ENCODE data around the gene DHX9. TPM values are rescaled to one million over a fixed set of nuclear protein-coding genes. Genes with fewer than 3 reads are reported as not detected.

Gene DHX9
- total and polyA plus RNA-seq, 9 donors = 102 to 161 (median 129) TPM

- Histone ChIP-seq H3K4me3 (ENCODE audit: low read length) (no peak overlapping the region), H3K4me1 (ENCODE audit: control insufficient read depth, insufficient read depth, low read length) (peaks cover 2% of the 10 kb centered on the region), H3K27ac (ENCODE audit: low read length) (no peak overlapping the region), H3K27me3 (ENCODE audit: control insufficient read depth, insufficient read depth, low read length) (no peaks in the 10 kb centered on the region), H3K36me3 (ENCODE audit: control insufficient read depth, insufficient read depth, low read length) (no peaks in the 10 kb centered on the region), H3K9me3 (replicated peaks; ENCODE audit: control insufficient read depth, low read depth, low read length) (no peaks in the 10 kb centered on the region)
- no peak for DNase-seq
- 100% methylated on average over 2 of the region's 2 CpGs for WGBS (ENCODE audit: insufficient coverage)
Measured at GRCh38 chr1:182834326-182834725, 4.8 kb upstream of the DHX9 start.

GRCh38 chr1:182835806-182836205 lies 3.3 kb upstream of the DHX9 start:
- WGBS (ENCODE audit: insufficient coverage) = 80% methylated on average over 1 of the region's 10 CpGs
- Histone ChIP-seq H3K27ac (ENCODE audit: low read length) (no peak overlapping the region), H3K4me3 (ENCODE audit: low read length) (no peak overlapping the region), H3K27me3 (ENCODE audit: control insufficient read depth, insufficient read depth, low read length) (no peaks in the 10 kb centered on the region), H3K36me3 (ENCODE audit: control insufficient read depth, insufficient read depth, low read length) (no peaks in the 10 kb centered on the region), H3K4me1 (ENCODE audit: control insufficient read depth, insufficient read depth, low read length) (peaks cover 6% of the 10 kb centered on the region), H3K9me3 (replicated peaks; ENCODE audit: control insufficient read depth, low read depth, low read length) (no peaks in the 10 kb centered on the region)
- DNase-seq = no peak

GRCh38 chr1:182841368-182841988 lies 2.3 kb downstream of the DHX9 start:
- no peaks in the 10 kb centered on the region for H3K27me3 ChIP-seq (ENCODE audit: control insufficient read depth, insufficient read depth, low read length)
- peaks cover 12% of the 10 kb centered on the region for H3K4me1 ChIP-seq (ENCODE audit: control insufficient read depth, insufficient read depth, low read length)
- peak; percentile 24 for DNase-seq
- H3K27ac ChIP-seq (ENCODE audit: low read length) = no peak overlapping the region
- 35% methylated on average over 3 of the region's 10 CpGs for WGBS (ENCODE audit: insufficient coverage)
- peaks cover 18% of the 10 kb centered on the region for H3K36me3 ChIP-seq (ENCODE audit: control insufficient read depth, insufficient read depth, low read length)
- H3K9me3 ChIP-seq (replicated peaks; ENCODE audit: control insufficient read depth, low read depth, low read length) = no peaks in the 10 kb centered on the region
- peak overlapping the region; percentile 5 for H3K4me3 ChIP-seq (ENCODE audit: low read length)

- Histone ChIP-seq H3K9me3 (replicated peaks; ENCODE audit: control insufficient read depth, low read depth, low read length) (no peaks in the 10 kb centered on the region), H3K36me3 (ENCODE audit: control insufficient read depth, insufficient read depth, low read length) (peaks cover 19% of the 10 kb centered on the region), H3K27ac (ENCODE audit: low read length) (no peak overlapping the region), H3K4me3 (ENCODE audit: low read length) (no peak overlapping the region), H3K27me3 (ENCODE audit: control insufficient read depth, insufficient read depth, low read length) (no peaks in the 10 kb centered on the region), H3K4me1 (ENCODE audit: control insufficient read depth, insufficient read depth, low read length) (peaks cover 12% of the 10 kb centered on the region)
- DNase-seq = no peak
- no CpG with 5 or more reads among the region's 4 CpGs for WGBS (ENCODE audit: insufficient coverage)
Measured at GRCh38 chr1:182842265-182842664, 3.1 kb downstream of the DHX9 start.

GRCh38 chr1:182845379-182845778 lies 6.2 kb downstream of the DHX9 start:
- H3K27me3 ChIP-seq (ENCODE audit: control insufficient read depth, insufficient read depth, low read length) = no peaks in the 10 kb centered on the region
- no peak for DNase-seq
- peaks cover 36% of the 10 kb centered on the region for H3K36me3 ChIP-seq (ENCODE audit: control insufficient read depth, insufficient read depth, low read length)
- no peak overlapping the region for H3K27ac ChIP-seq (ENCODE audit: low read length)
- no peak overlapping the region for H3K4me3 ChIP-seq (ENCODE audit: low read length)
- no peaks in the 10 kb centered on the region for H3K9me3 ChIP-seq (replicated peaks; ENCODE audit: control insufficient read depth, low read depth, low read length)
- WGBS (ENCODE audit: insufficient coverage) = no CpG with 5 or more reads among the region's 1 CpG
- peaks cover 9% of the 10 kb centered on the region for H3K4me1 ChIP-seq (ENCODE audit: control insufficient read depth, insufficient read depth, low read length)

GRCh38 chr1:182845894-182846293 lies 6.7 kb downstream of the DHX9 start:
- Histone ChIP-seq H3K9me3 (replicated peaks; ENCODE audit: control insufficient read depth, low read depth, low read length) (no peaks in the 10 kb centered on the region), H3K27ac (ENCODE audit: low read length) (no peak overlapping the region), H3K4me3 (ENCODE audit: low read length) (no peak overlapping the region), H3K36me3 (ENCODE audit: control insufficient read depth, insufficient read depth, low read length) (peaks cover 39% of the 10 kb centered on the region), H3K4me1 (ENCODE audit: control insufficient read depth, insufficient read depth, low read length) (peaks cover 5% of the 10 kb centered on the region), H3K27me3 (ENCODE audit: control insufficient read depth, insufficient read depth, low read length) (no peaks in the 10 kb centered on the region)
- DNase-seq = no peak
- no CpG with 5 or more reads among the region's 5 CpGs for WGBS (ENCODE audit: insufficient coverage)

GRCh38 chr1:182847105-182847504 lies 8.0 kb downstream of the DHX9 start:
- no peak for DNase-seq
- no peak overlapping the region for H3K4me3 ChIP-seq (ENCODE audit: low read length)
- no peaks in the 10 kb centered on the region for H3K9me3 ChIP-seq (replicated peaks; ENCODE audit: control insufficient read depth, low read depth, low read length)
- H3K27me3 ChIP-seq (ENCODE audit: control insufficient read depth, insufficient read depth, low read length) = no peaks in the 10 kb centered on the region
- no peak overlapping the region for H3K27ac ChIP-seq (ENCODE audit: low read length)
- no peaks in the 10 kb centered on the region for H3K4me1 ChIP-seq (ENCODE audit: control insufficient read depth, insufficient read depth, low read length)
- peaks cover 43% of the 10 kb centered on the region for H3K36me3 ChIP-seq (ENCODE audit: control insufficient read depth, insufficient read depth, low read length)

GRCh38 chr1:182848736-182849135 lies 9.6 kb downstream of the DHX9 start:
- Histone ChIP-seq H3K9me3 (replicated peaks; ENCODE audit: control insufficient read depth, low read depth, low read length) (no peaks in the 10 kb centered on the region), H3K4me3 (ENCODE audit: low read length) (no peak overlapping the region), H3K4me1 (ENCODE audit: control insufficient read depth, insufficient read depth, low read length) (no peaks in the 10 kb centered on the region), H3K27me3 (ENCODE audit: control insufficient read depth, insufficient read depth, low read length) (no peaks in the 10 kb centered on the region), H3K27ac (ENCODE audit: low read length) (no peak overlapping the region), H3K36me3 (ENCODE audit: control insufficient read depth, insufficient read depth, low read length) (peaks cover 49% of the 10 kb centered on the region)
- DNase-seq = no peak
- WGBS (ENCODE audit: insufficient coverage) = 100% methylated on average over 1 of the region's 2 CpGs

- no peaks in the 10 kb centered on the region for H3K9me3 ChIP-seq (replicated peaks; ENCODE audit: control insufficient read depth, low read depth, low read length)
- no peaks in the 10 kb centered on the region for H3K4me1 ChIP-seq (ENCODE audit: control insufficient read depth, insufficient read depth, low read length)
- no peak for DNase-seq
- no peaks in the 10 kb centered on the region for H3K27me3 ChIP-seq (ENCODE audit: control insufficient read depth, insufficient read depth, low read length)
- no peak overlapping the region for H3K27ac ChIP-seq (ENCODE audit: low read length)
- no CpG with 5 or more reads among the region's 4 CpGs for WGBS (ENCODE audit: insufficient coverage)
- H3K36me3 ChIP-seq (ENCODE audit: control insufficient read depth, insufficient read depth, low read length) = peaks cover 54% of the 10 kb centered on the region
- H3K4me3 ChIP-seq (ENCODE audit: low read length) = no peak overlapping the region
Measured at GRCh38 chr1:182850319-182850718, 11.2 kb downstream of the DHX9 start.

- no peak for DNase-seq
- WGBS (ENCODE audit: insufficient coverage) = 80% methylated on average over 1 of the region's 1 CpG
- H3K36me3 ChIP-seq (ENCODE audit: control insufficient read depth, insufficient read depth, low read length) = peaks cover 58% of the 10 kb centered on the region
Measured at GRCh38 chr1:182851825-182852224, 12.7 kb downstream of the DHX9 start.

GRCh38 chr1:182855911-182856310 lies 16.8 kb downstream of the DHX9 start:
- DNase-seq = peak; percentile 59

More at GRCh38 chr1:182851825-182852224, 12.7 kb downstream of the DHX9 start:
- H3K9me3 ChIP-seq (replicated peaks; ENCODE audit: control insufficient read depth, low read depth, low read length) = no peaks in the 10 kb centered on the region
- no peaks in the 10 kb centered on the region for H3K4me1 ChIP-seq (ENCODE audit: control insufficient read depth, insufficient read depth, low read length)
- no peak overlapping the region for H3K4me3 ChIP-seq (ENCODE audit: low read length)
- H3K27ac ChIP-seq (ENCODE audit: low read length) = no peak overlapping the region
- no peaks in the 10 kb centered on the region for H3K27me3 ChIP-seq (ENCODE audit: control insufficient read depth, insufficient read depth, low read length)

More at GRCh38 chr1:182855911-182856310, 16.8 kb downstream of the DHX9 start:
- Histone ChIP-seq H3K4me3 (ENCODE audit: low read length) (no peak overlapping the region), H3K4me1 (ENCODE audit: control insufficient read depth, insufficient read depth, low read length) (no peaks in the 10 kb centered on the region), H3K27ac (ENCODE audit: low read length) (no peak overlapping the region), H3K9me3 (replicated peaks; ENCODE audit: control insufficient read depth, low read depth, low read length) (no peaks in the 10 kb centered on the region), H3K36me3 (ENCODE audit: control insufficient read depth, insufficient read depth, low read length) (peaks cover 70% of the 10 kb centered on the region), H3K27me3 (ENCODE audit: control insufficient read depth, insufficient read depth, low read length) (no peaks in the 10 kb centered on the region)
- WGBS (ENCODE audit: insufficient coverage) = no CpG with 5 or more reads among the region's 4 CpGs

Data from muscle of leg (tissue), 11 donors.